Neuronal stem cell (in vitro differentiated cells): Measurements from ENCODE around the gene OSBPL2.

Experiments used
- DNase-seq: peaks from one replicate; pipeline ENCODE4 v3.0.0-alpha.2; 2013; ENCODE audit warnings: low spot score
- H2AFZ ChIP-seq: one replicate; pipeline ENCODE4 v1.6.1; 2013; ENCODE audit warnings: mild to moderate bottlenecking, low read length, inconsistent platforms
- H2AK5ac ChIP-seq: 2 replicates; pipeline ENCODE4 v1.6.1; 2013; ENCODE audit warnings: low read depth, mild to moderate bottlenecking, inconsistent platforms, low read length, moderate library complexity, mixed read lengths
- H2BK120ac ChIP-seq: 2 replicates; pipeline ENCODE4 v1.6.1; 2013; ENCODE audit warnings: low read depth, mild to moderate bottlenecking, inconsistent platforms, low read length, moderate library complexity, mixed read lengths
- H2BK12ac ChIP-seq: one replicate; pipeline ENCODE4 v1.6.1; 2013; ENCODE audit warnings: low read length, inconsistent platforms
- H2BK15ac ChIP-seq: 2 replicates; pipeline ENCODE4 v1.6.1; 2013; ENCODE audit warnings: mild to moderate bottlenecking, low read length, inconsistent platforms, mixed read lengths
- H2BK5ac ChIP-seq: one replicate; pipeline ENCODE4 v1.6.1; 2013; ENCODE audit warnings: inconsistent platforms, mild to moderate bottlenecking, low read length, moderate library complexity
- H3K14ac ChIP-seq: one replicate; pipeline ENCODE4 v1.6.1; 2013; ENCODE audit warnings: low read length, inconsistent platforms
- H3K18ac ChIP-seq: 2 replicates; pipeline ENCODE4 v1.6.1; 2013; ENCODE audit warnings: low read length, inconsistent platforms
- H3K23ac ChIP-seq: 2 replicates; pipeline ENCODE4 v1.6.1; 2013; ENCODE audit warnings: low read depth, mild to moderate bottlenecking, mixed read lengths, low read length, inconsistent platforms; ENCODE audit not compliant: poor library complexity
- H3K27ac ChIP-seq: replicated peaks from 3 replicates; pipeline ENCODE4 v1.5.1; 2013; ENCODE audit warnings: low read length, inconsistent platforms
- H3K27me3 ChIP-seq, 3 experiments: 2 replicates each; pipeline ENCODE4 v1.6.1; 2013; ENCODE audit warnings: low read length in 3 of 3, mild to moderate bottlenecking in 2 of 3, inconsistent platforms in 1 of 3, low read depth in 1 of 3, mixed read lengths in 1 of 3, moderate library complexity in 1 of 3; ENCODE audit not compliant: control insufficient read depth in 3 of 3, insufficient read depth in 3 of 3
- H3K36me3 ChIP-seq, 2 donors: replicated peaks in 1 of 2; 2 replicates each; pipeline ENCODE4 v1.6.1; 2013; ENCODE audit warnings: low read length in 2 of 2; ENCODE audit not compliant: control insufficient read depth in 2 of 2, insufficient read depth in 2 of 2
- H3K4ac ChIP-seq: 2 replicates; pipeline ENCODE4 v1.6.1; 2013; ENCODE audit warnings: inconsistent platforms, mild to moderate bottlenecking, low read length, moderate library complexity
- H3K4me1 ChIP-seq, 2 donors: 1 replicate in 1 of 2; 2 replicates in 1 of 2; pipeline ENCODE4 v1.6.1; 2013; ENCODE audit warnings: low read length in 2 of 2, low read depth in 1 of 2; ENCODE audit not compliant: control insufficient read depth in 2 of 2, insufficient read depth in 1 of 2
- H3K4me2 ChIP-seq: one replicate; pipeline ENCODE4 v1.6.1; 2013; ENCODE audit warnings: mild to moderate bottlenecking, low read length, inconsistent platforms; ENCODE audit not compliant: insufficient read depth, poor library complexity, severe bottlenecking
- H3K4me3 ChIP-seq, 2 donors: 2 replicates each; pipeline ENCODE4 v1.5.1; 2013; ENCODE audit warnings: low read length in 2 of 2, mild to moderate bottlenecking in 2 of 2, inconsistent platforms in 1 of 2, moderate library complexity in 1 of 2
- H3K79me1 ChIP-seq: one replicate; pipeline ENCODE4 v1.6.1; 2013; ENCODE audit warnings: low read depth, mild to moderate bottlenecking, inconsistent platforms, low read length, moderate library complexity
- H3K9ac ChIP-seq: one replicate; pipeline ENCODE4 v1.6.1; 2013; ENCODE audit warnings: mild to moderate bottlenecking, low read depth, low read length, inconsistent platforms; ENCODE audit not compliant: poor library complexity
- H3K9me3 ChIP-seq, 2 donors: replicated peaks in 1 of 2; 2 replicates each; pipeline versions ENCODE3 to v1.6.1; 2013; ENCODE audit warnings: low read length in 2 of 2, mild to moderate bottlenecking in 2 of 2, inconsistent platforms in 1 of 2, low read depth in 1 of 2, mixed read lengths in 1 of 2, moderate library complexity in 1 of 2; ENCODE audit not compliant: control insufficient read depth in 2 of 2, insufficient read depth in 1 of 2
- H4K8ac ChIP-seq: one replicate; pipeline ENCODE4 v1.6.1; 2013; ENCODE audit warnings: low read depth, mild to moderate bottlenecking, inconsistent platforms, low read length, moderate library complexity
- H4K91ac ChIP-seq: one replicate; pipeline ENCODE4 v1.6.1; 2013; ENCODE audit warnings: low read length, low read depth, mild to moderate bottlenecking, inconsistent platforms; ENCODE audit not compliant: poor library complexity
- WGBS, 2 donors: extraction: QIAGEN DNeasy Blood & Tissue Kit; methylation state at CpG; one replicate each; pipeline ENCODE4 v1.1.7; 2013; ENCODE audit warnings: missing lambda C conversion rate in 2 of 2, mixed read lengths in 1 of 2; ENCODE audit not compliant: insufficient read length in 2 of 2, insufficient replicate concordance in 1 of 2; ENCODE audit errors: extremely low coverage in 2 of 2; 5-methylcytosine and 5-hydroxymethylcytosine counted together

OSBPL2 gene

DNA sequence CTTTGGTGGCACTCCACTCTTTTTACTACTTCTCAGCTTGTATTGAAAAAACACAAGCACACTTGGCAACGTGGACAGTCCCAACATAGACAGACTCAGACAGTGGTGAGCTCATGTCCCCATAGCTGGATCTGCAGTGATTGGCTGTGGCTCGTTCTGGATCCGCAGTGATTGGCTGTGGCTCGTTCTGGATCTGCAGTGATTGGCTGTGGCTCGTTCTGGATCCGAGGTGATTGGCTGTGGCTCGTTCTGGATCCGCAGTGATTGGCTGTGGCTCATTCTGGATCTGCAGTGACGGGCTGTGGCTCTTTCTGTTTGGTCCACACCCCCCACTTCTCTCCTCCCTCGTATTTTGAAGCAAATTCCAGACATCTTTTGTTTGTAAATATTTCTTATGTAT, 28.0 kb downstream of the OSBPL2 start:
- Histone ChIP-seq H4K8ac (no peak overlapping the region), H2BK12ac (no peak overlapping the region), H3K4me2 (no peak overlapping the region), H2BK15ac (no peak overlapping the region), H4K91ac (no peak overlapping the region), H3K4ac (no peak overlapping the region), H2AFZ (no peak overlapping the region), H2BK120ac (no peak overlapping the region), H3K79me1 (peaks cover 1% of the 10 kb centered on the region), H3K4me3 (no peak overlapping the region), H3K9ac (no peak overlapping the region), H3K18ac (no peak overlapping the region), H3K27me3 (no peaks in the 10 kb centered on the region), H3K14ac (no peak overlapping the region), H2AK5ac (no peak overlapping the region), H3K9me3 (peaks cover 11 to 24% of the 10 kb centered on the region in 2 donors), H2BK5ac (no peak overlapping the region), H3K36me3 (peaks cover 27 to 57% of the 10 kb centered on the region in 2 donors), H3K27ac (no peak overlapping the region), H3K23ac (no peak overlapping the region), H3K4me1 (no peaks in the 10 kb centered on the region)
- no CpG with 5 or more reads among the region's 10 CpGs for WGBS, 2 donors
- DNase-seq = no peak

GRCh38 chr20:62266851-62267250, 28.5 kb downstream of the OSBPL2 start:
- no peak overlapping the region for H2BK5ac ChIP-seq
- H4K8ac ChIP-seq = no peak overlapping the region
- no peak overlapping the region for H3K4me3 ChIP-seq
- no peak overlapping the region for H2BK15ac ChIP-seq
- no peak overlapping the region for H3K4me2 ChIP-seq
- no peak overlapping the region for H2AK5ac ChIP-seq
- H4K91ac ChIP-seq = no peak overlapping the region
- H3K9me3 ChIP-seq = peaks cover 11 to 24% of the 10 kb centered on the region in 2 donors
- H3K4ac ChIP-seq = no peak overlapping the region
- no peak for DNase-seq
- H2AFZ ChIP-seq = no peak overlapping the region
- H3K14ac ChIP-seq = no peak overlapping the region
- H3K27ac ChIP-seq = no peak overlapping the region
- H3K79me1 ChIP-seq = peaks cover 1% of the 10 kb centered on the region
- H2BK12ac ChIP-seq = no peak overlapping the region
- no peak overlapping the region for H3K18ac ChIP-seq
- peaks cover 29 to 56% of the 10 kb centered on the region in 2 donors for H3K36me3 ChIP-seq
- no peaks in the 10 kb centered on the region for H3K4me1 ChIP-seq
- H3K23ac ChIP-seq = no peak overlapping the region
- no CpG with 5 or more reads among the region's 13 CpGs for WGBS, 2 donors
- no peak overlapping the region for H2BK120ac ChIP-seq
- H3K27me3 ChIP-seq = no peaks in the 10 kb centered on the region
- no peak overlapping the region for H3K9ac ChIP-seq

DNA sequence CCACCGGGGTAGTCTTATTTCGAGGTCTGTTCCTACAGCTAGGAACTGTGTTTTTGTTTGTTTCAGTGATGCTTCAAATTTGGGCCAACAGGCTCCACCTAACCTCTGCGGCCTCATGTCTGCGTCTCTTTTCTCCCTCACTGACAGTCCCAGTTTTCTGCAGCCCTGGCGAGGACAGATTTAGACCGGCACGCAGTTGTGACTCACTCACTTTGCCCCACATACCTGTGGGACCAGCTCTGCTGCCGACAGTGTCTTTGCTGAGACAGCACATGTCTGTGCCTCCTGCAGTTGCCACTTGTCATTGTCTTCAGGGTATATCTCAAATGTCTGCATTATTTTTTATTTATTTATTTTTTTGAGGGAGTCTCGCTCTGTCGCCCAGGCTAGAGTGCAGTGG, 29.2 kb downstream of the OSBPL2 start:
- Histone ChIP-seq H2AK5ac (no peak overlapping the region), H3K4me1 (no peaks in the 10 kb centered on the region), H3K9ac (no peak overlapping the region), H3K18ac (no peak overlapping the region), H3K79me1 (no peaks in the 10 kb centered on the region), H4K91ac (no peak overlapping the region), H3K4me2 (no peak overlapping the region), H2BK120ac (no peak overlapping the region), H3K14ac (no peak overlapping the region), H3K4me3 (no peak overlapping the region), H2BK12ac (no peak overlapping the region), H3K23ac (no peak overlapping the region), H3K9me3 (peaks cover 11 to 24% of the 10 kb centered on the region in 2 donors), H2BK5ac (no peak overlapping the region), H2BK15ac (no peak overlapping the region), H3K27me3 (no peaks in the 10 kb centered on the region), H3K36me3 (peaks cover 30 to 57% of the 10 kb centered on the region in 2 donors), H4K8ac (no peak overlapping the region), H3K4ac (no peak overlapping the region), H3K27ac (no peak overlapping the region), H2AFZ (no peak overlapping the region)
- no peak for DNase-seq
- WGBS, 2 donors = no CpG with 5 or more reads among the region's 10 CpGs

GRCh38 chr20:62268228-62268900, 30.0 kb downstream of the OSBPL2 start:
- H3K4ac ChIP-seq = no peak overlapping the region
- no peak overlapping the region for H4K91ac ChIP-seq
- H2AFZ ChIP-seq = no peak overlapping the region
- no peak overlapping the region for H2BK5ac ChIP-seq
- peaks cover 28 to 57% of the 10 kb centered on the region in 2 donors for H3K36me3 ChIP-seq
- H3K18ac ChIP-seq = no peak overlapping the region
- H2AK5ac ChIP-seq = no peak overlapping the region
- WGBS, 2 donors = no CpG with 5 or more reads among the region's 7 CpGs
- peaks cover 11 to 24% of the 10 kb centered on the region in 2 donors for H3K9me3 ChIP-seq
- H3K4me2 ChIP-seq = no peak overlapping the region
- no peak for DNase-seq
- H3K27ac ChIP-seq = no peak overlapping the region
- H3K4me3 ChIP-seq = no peak overlapping the region
- H3K4me1 ChIP-seq = no peaks in the 10 kb centered on the region
- no peaks in the 10 kb centered on the region for H3K27me3 ChIP-seq
- H3K79me1 ChIP-seq = no peaks in the 10 kb centered on the region
- H3K14ac ChIP-seq = no peak overlapping the region
- no peak overlapping the region for H4K8ac ChIP-seq
- H2BK120ac ChIP-seq = no peak overlapping the region
- no peak overlapping the region for H2BK12ac ChIP-seq
- H2BK15ac ChIP-seq = no peak overlapping the region
- no peak overlapping the region for H3K9ac ChIP-seq
- no peak overlapping the region for H3K23ac ChIP-seq
